ENCODE data around the gene COMMD1.

- no peak for TF ChIP-seq POLR2A (IDR thresholded peaks at IDR 0.05)
- no peak for TF ChIP-seq CTCF (IDR thresholded peaks at IDR 0.05 in 8 of 11, conservative IDR thresholded peaks at IDR 0.05 in 3 of 11)
Measured at GRCh38 chr2:61952288-61952687, 46.8 kb downstream of the COMMD1 start.
